Small intestine (tissue), 7 donors: Measurements from ENCODE around the gene KCNN3. TPM values are rescaled to one million over a fixed set of nuclear protein-coding genes. Genes with fewer than 3 reads are reported as not detected.
A peak's percentile ranks its signal among the peaks of the same experiment; 100 is the strongest.

ENCODE experiments used
- DNase-seq, 2 donors: peaks; one replicate each; pipeline versions ENCODE4 v3.0.0 to v3.0.0-alpha.2; 2013
- FAIRE-seq: peaks from 2 replicates; lab custom pipeline; 2012; peaks lifted over from hg19 to GRCh38; lab: Jason Lieb, UNC
- H3K27ac ChIP-seq, 3 donors: one replicate each; pipeline ENCODE4 v1.5.1; 2013; ENCODE audit warnings: low read length in 2 of 3, mild to moderate bottlenecking in 2 of 3, control low read depth in 1 of 3, inconsistent platforms in 1 of 3, low read depth in 1 of 3, moderate library complexity in 1 of 3
- H3K27me3 ChIP-seq, 3 donors: one replicate each; pipeline ENCODE4 v1.6.1; 2013; ENCODE audit warnings: low read length in 3 of 3, inconsistent platforms in 1 of 3; ENCODE audit not compliant: control insufficient read depth in 3 of 3, insufficient read depth in 3 of 3
- H3K36me3 ChIP-seq, 3 donors: one replicate each; pipeline ENCODE4 v1.6.1; 2013; ENCODE audit warnings: low read length in 3 of 3, inconsistent platforms in 1 of 3, low read depth in 1 of 3, mild to moderate bottlenecking in 1 of 3, moderate library complexity in 1 of 3; ENCODE audit not compliant: control insufficient read depth in 3 of 3, insufficient read depth in 2 of 3
- H3K4me1 ChIP-seq, 3 donors: one replicate each; pipeline ENCODE4 v1.6.1; 2013; ENCODE audit warnings: low read length in 2 of 3, inconsistent platforms in 1 of 3, low read depth in 1 of 3, mild to moderate bottlenecking in 1 of 3, moderate library complexity in 1 of 3; ENCODE audit not compliant: control insufficient read depth in 3 of 3, insufficient read depth in 2 of 3
- H3K4me3 ChIP-seq, 3 donors: one replicate each; pipeline ENCODE4 v1.5.1; 2013; ENCODE audit warnings: low read length in 3 of 3, control low read depth in 1 of 3, inconsistent platforms in 1 of 3, low read depth in 1 of 3, mild to moderate bottlenecking in 1 of 3, moderate library complexity in 1 of 3
- H3K9me3 ChIP-seq, 2 donors: one replicate each; pipeline ENCODE4 v1.6.1; 2013; ENCODE audit warnings: low read depth in 1 of 2, low read length in 1 of 2; ENCODE audit not compliant: control insufficient read depth in 2 of 2, insufficient read depth in 1 of 2
- WGBS, 3 donors: extraction: QIAGEN DNeasy Blood & Tissue Kit; methylation state at CpG; one replicate each; pipeline ENCODE4 v1.1.7; 2013; 5-methylcytosine and 5-hydroxymethylcytosine counted together
- polyA plus RNA-seq, 4 donors: library from polyadenylated mRNA; stranded (reverse) in 3 of 4; unstranded in 1 of 4; fragments of 200-250 nt in 3 of 4; fragments of 120-200 nt in 1 of 4; gene quantifications; one replicate each; pipeline versions ENCODE4 v1.2.1 to v1.2.3, GENCODE V29; 2013
- donor health status: healthy with polysubstance abuse.
- donor health status: control.
- donor health status: control.
- donor health status: Bipolar disorder and iron deficiency.
- donor health status: healthy.

Gene KCNN3
- polyA plus RNA-seq, 4 donors = 0.27 to 1.6 (median 0.94) TPM

DNA sequence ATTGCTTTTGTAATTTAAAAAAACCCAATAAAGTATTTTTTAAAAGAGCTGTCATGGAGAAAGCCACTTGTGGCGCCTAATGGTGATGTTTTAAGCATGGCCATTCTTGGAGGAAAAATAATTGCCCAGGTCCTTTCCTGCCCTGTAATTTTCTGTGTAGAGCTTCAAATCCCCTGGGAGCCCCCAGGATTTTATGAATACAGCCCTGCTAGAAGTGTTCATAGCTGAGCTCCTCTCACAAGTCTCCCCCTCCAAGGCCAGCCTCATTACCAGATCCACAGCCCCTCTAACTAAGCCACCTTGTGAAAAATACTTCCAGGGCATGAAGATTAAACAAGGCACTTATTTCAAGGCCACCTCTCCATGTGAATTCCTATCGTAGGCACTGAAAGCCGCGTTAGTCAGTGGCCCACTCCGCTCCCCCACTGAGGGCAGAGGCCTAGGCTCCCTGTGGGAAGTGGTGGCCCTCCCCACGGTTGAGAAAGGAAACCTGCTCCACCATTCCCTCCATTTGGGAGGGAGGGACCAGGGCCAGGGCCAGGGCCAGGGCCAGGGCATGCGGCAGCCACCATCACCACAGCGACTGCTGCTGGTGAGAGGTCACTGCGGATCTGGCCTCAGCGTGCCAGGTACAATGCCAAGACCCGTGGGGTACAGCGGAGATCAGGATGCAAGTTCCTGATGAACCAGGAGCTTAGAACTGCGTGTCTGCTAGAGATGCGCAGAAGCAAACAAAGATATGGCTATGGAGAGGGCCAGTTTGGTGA is 83.1 kb downstream of the KCNN3 start:
- 92 to 93% (median 92%) methylated on average over 14 of the region's 14 CpGs for WGBS, 3 donors

DNA sequence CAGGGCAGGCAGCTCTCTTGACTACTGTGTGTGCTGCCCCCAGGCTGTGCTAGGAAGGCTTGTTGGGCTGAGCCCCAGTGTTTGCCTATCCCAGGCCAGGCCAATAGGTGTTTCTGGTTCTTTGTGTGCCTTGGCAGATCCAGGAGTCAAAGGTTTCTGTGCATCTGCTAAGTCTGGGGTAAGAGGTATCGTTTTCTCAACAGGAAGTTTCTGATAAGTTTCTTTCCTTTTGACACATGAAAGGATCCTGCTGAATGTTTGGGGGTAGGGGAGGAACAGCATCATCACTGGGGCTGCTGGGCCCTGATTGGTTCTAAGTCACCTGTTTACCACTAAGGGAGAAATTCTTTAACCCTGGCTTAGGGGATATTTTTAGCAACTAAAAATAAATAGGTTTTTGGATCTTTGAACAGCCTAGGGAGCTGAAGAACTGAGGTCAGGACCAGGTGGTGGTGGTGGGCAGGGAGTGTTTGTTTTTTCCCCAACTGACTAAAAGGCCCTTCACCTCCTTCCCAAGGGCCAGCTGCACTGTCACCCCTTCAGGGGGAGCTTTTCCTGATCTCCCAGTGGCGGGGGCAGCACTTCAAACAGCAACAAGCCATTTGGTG is 85.1 kb downstream of the KCNN3 start:
- DNase-seq = peak; percentile 9 to 17
- FAIRE-seq = no peak
- H3K27ac ChIP-seq = peak overlapping the region in 1 of 3 donors; percentile 59
- H3K27me3 ChIP-seq = no peaks in the 10 kb centered on the region
- no peaks in the 10 kb centered on the region for H3K9me3 ChIP-seq
- 34 to 46% (median 42%) methylated on average over 2 of the region's 2 CpGs for WGBS, 3 donors
- no peaks in the 10 kb centered on the region for H3K4me1 ChIP-seq
- no peak overlapping the region for H3K4me3 ChIP-seq
- H3K36me3 ChIP-seq = no peaks in the 10 kb centered on the region

More for the DNA sequence above, 83.1 kb downstream of the KCNN3 start:
- Histone ChIP-seq H3K9me3 (no peaks in the 10 kb centered on the region), H3K4me3 (no peak overlapping the region), H3K4me1 (no peaks in the 10 kb centered on the region), H3K27ac (no peak overlapping the region), H3K27me3 (peaks cover 0 to 5% (median 0%) of the 10 kb centered on the region in 3 donors), H3K36me3 (no peaks in the 10 kb centered on the region)
- FAIRE-seq (no peak), DNase-seq (no peak)

DNA sequence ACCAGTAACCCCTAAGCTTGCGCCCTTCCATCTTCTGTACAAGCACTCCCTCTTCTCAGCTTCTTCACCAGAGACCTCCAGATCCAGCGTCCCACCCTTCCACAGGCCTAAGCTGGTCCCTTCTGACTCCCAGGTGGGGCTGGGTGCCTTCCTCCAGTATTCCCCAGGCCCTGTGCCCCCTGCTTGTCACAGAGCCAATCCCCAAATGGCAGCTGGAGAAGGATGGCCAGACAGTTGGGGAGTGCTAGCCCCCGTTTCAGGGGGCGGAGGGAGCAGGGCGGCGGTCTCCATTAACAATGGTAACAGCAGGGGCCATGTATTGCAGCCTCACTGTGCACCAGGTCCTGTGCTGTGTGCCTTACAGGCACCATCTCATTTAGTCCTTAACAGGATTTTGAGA is 85.7 kb downstream of the KCNN3 start:
- H3K27ac ChIP-seq = no peak overlapping the region
- WGBS, 3 donors = 86 to 89% (median 87%) methylated on average over 6 of the region's 6 CpGs
- FAIRE-seq = no peak
- no peaks in the 10 kb centered on the region for H3K4me1 ChIP-seq
- H3K9me3 ChIP-seq = no peaks in the 10 kb centered on the region
- DNase-seq = no peak
- H3K27me3 ChIP-seq = no peaks in the 10 kb centered on the region
- H3K4me3 ChIP-seq = no peak overlapping the region
- no peaks in the 10 kb centered on the region for H3K36me3 ChIP-seq

DNA sequence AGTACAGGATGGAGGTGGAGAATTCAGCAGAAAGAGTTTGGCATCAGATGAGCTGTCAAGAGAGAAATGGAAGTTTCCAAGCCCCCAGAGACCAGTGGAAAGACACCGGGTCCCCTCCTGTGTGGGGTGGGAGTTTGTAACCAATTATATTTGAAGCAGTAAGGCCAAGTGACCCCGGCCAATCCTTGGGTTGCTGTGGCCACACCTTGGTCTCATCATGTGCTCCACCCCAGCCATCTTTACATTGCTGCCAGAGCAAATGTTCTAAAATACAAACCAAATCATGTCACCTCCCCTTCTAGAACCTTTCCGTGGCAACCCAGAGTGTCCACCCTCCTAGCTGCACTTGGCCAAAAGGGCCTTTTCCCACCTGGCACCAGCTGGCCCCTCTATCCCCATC is 86.1 kb downstream of the KCNN3 start:
- WGBS, 3 donors = 82 to 87% (median 86%) methylated on average over 3 of the region's 3 CpGs
- no peaks in the 10 kb centered on the region for H3K36me3 ChIP-seq
- no peak for FAIRE-seq
- no peaks in the 10 kb centered on the region for H3K4me1 ChIP-seq
- H3K9me3 ChIP-seq = peaks cover 0 to under 1% of the 10 kb centered on the region in 2 donors
- no peak overlapping the region for H3K27ac ChIP-seq
- DNase-seq = no peak
- H3K4me3 ChIP-seq = no peak overlapping the region
- H3K27me3 ChIP-seq = no peaks in the 10 kb centered on the region

DNA sequence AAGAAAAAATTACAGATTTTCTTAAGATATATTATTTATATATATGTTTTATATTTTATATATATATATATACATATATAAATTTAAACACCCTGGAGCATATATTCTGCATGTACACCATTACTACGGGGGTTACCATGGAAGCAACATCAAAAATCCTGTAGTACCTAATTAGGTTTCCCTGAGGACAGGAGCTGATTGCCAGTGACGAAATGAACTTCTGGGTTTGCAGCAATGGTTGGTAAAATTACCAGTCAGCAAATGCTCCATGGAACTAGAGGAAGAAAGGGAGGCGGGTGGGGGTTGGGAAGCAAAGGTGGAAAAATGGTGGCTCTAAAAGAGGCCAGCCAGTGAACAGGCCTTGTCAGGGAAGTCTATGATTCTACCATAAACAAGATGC is 89.5 kb downstream of the KCNN3 start:
- 78 to 96% (median 94%) methylated on average over 3 of the region's 3 CpGs for WGBS, 3 donors
- no peak for DNase-seq
- H3K4me3 ChIP-seq = no peak overlapping the region
- no peaks in the 10 kb centered on the region for H3K4me1 ChIP-seq
- no peak for FAIRE-seq
- no peaks in the 10 kb centered on the region for H3K36me3 ChIP-seq
- peaks cover 0 to 11% (median 3%) of the 10 kb centered on the region in 3 donors for H3K27me3 ChIP-seq
- H3K9me3 ChIP-seq = peaks cover 0 to 4% of the 10 kb centered on the region in 2 donors
- H3K27ac ChIP-seq = no peak overlapping the region

DNA sequence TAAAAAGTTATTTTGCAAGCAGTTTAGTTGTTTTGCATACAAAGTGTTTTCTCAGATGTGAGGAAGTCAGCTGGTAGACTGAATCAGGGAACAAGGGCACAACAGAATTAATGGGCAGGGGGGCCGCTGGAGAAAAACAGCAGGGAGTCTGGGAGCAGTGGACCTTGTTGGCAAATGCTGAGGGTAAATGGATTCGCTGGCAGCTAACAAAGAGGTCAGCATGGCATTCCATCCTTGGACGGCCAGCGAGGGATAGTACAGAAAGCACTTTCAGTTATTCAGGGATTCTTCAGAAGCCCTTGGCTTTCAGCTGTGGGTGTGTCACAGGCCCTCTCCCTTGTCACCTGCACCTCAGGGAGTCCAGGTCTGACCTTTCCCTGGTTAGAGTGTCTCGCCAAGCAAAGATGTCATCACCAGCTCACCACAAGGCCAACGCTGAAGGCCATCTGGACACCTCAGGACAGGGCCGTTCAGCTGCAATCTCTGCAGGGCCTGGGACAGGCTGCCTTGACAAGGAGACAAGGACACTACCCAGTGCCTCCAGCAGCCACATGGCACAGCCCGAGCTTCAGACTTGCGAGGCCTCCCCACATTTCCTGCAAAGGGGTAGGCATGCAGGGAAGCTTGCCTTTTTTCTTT is 90.4 kb downstream of the KCNN3 start:
- Histone ChIP-seq H3K27ac (no peak overlapping the region), H3K27me3 (peaks cover 0 to 11% (median 3%) of the 10 kb centered on the region in 3 donors), H3K4me1 (no peaks in the 10 kb centered on the region), H3K36me3 (no peaks in the 10 kb centered on the region), H3K9me3 (peaks cover 0 to 4% of the 10 kb centered on the region in 2 donors), H3K4me3 (no peak overlapping the region)
- no peak for DNase-seq
- 87 to 91% (median 88%) methylated on average over 9 of the region's 9 CpGs for WGBS, 3 donors
- FAIRE-seq = no peak

DNA sequence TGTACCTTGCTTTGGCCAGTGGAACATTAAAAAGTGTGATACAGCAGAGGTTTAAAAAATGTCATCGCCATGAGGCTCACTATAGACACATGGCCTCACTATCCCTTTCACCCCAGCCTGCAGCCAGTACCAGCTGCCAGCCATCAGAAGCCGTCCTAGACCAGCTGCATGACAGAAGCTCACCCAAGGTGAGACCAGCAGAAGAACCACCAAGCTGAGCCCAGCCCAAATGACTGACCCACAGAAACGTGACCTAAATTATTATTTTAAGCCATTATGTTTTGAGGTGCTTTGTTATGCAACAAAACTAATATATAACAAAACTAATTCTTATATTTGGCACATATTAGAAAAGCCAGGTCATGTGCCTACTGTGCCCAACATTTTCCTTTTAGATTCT is 91.1 kb downstream of the KCNN3 start:
- FAIRE-seq = no peak
- H3K9me3 ChIP-seq = peaks cover 0 to 4% of the 10 kb centered on the region in 2 donors

DNA sequence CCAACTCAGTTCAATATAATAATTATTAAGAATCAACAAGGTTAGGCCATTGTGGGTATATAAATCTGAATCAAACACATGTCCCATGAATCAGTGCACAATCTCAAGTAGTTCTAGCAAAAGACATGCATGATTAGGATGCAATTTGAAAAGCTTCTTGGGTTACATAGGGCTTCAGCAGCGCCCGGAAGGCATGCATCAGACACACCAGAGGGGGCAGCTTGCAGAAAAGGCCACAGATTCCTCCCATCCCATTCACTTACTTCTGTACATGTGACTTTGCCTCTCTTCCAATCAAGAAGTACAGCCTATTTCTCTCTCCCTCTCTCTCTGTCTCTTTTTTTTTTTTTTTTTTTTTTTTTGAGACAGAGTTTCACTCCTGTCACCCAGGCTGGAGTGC is 91.8 kb downstream of the KCNN3 start:
- H3K4me3 ChIP-seq = no peak overlapping the region
- FAIRE-seq = no peak
- H3K4me1 ChIP-seq = no peaks in the 10 kb centered on the region
- H3K36me3 ChIP-seq = no peaks in the 10 kb centered on the region
- no peak overlapping the region for H3K27ac ChIP-seq
- 92 to 94% (median 93%) methylated on average over 2 of the region's 2 CpGs for WGBS, 3 donors
- peaks cover 0 to 4% of the 10 kb centered on the region in 2 donors for H3K9me3 ChIP-seq
- no peak for DNase-seq
- H3K27me3 ChIP-seq = peaks cover 0 to 17% (median 3%) of the 10 kb centered on the region in 3 donors

More for the DNA sequence above, 91.1 kb downstream of the KCNN3 start:
- DNase-seq = no peak
- Histone ChIP-seq H3K4me1 (no peaks in the 10 kb centered on the region), H3K4me3 (no peak overlapping the region), H3K27ac (no peak overlapping the region), H3K27me3 (peaks cover 0 to 13% (median 3%) of the 10 kb centered on the region in 3 donors), H3K36me3 (no peaks in the 10 kb centered on the region)
- 91 to 98% (median 93%) methylated on average over 3 of the region's 3 CpGs for WGBS, 3 donors
